ENCODE results near the gene CNIH1. TPM values are rescaled to one million over a fixed set of nuclear protein-coding genes. Genes with fewer than 3 reads are reported as not detected.
"Not testable (repeated sequence)": the region's sequence is repeated elsewhere in the genome, so short reads cannot be mapped to it uniquely, and the experiment has no call there.

Gene CNIH1
- total RNA-seq, 5 donors from 2014 or later (not counting 1 experiment from before 2014, with no cell fraction given) = 39.1 to 52.7 (median 42.1) TPM

DNA sequence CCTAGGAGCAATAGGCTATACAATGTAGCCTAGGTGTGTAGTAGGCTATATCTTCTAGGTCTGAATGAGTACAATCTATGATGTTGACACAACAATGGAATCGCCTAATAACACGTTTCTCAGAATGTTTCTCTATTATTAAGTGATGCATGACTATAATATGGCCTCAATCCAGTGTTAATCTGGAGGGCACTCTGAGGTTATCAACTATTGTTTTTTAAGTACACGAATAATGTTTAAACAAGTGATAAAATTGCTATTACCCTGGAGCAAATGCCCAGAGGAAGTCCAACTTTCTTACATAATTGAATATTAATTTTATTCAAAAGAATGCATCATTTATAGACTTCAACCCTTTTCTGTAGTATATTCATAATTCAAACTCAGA, 16.4 kb upstream of the CNIH1 start:
- ATAC-seq (replicated peaks in 1 of 4) (no peak), DNase-seq (no peak)
- H3K4me3 Mint-ChIP-seq = no peak overlapping the region
- Histone ChIP-seq H3K27ac (ENCODE audit: low read length) (no peak overlapping the region), H3K27me3 (replicated peaks in 1 of 2; ENCODE audit: control insufficient read depth in 2 of 2, extremely low read depth in 1 of 2, insufficient read depth in 2 of 2, low read length in 1 of 2) (no peaks in the 10 kb centered on the region), H3K4me3 (ENCODE audit: control insufficient read depth in 1 of 2, extremely low read depth in 1 of 2, low read length in 1 of 2) (no peak overlapping the region), H3K9me3 (no peaks in the 10 kb centered on the region), H3K36me3 (ENCODE audit: control insufficient read depth in 2 of 2, extremely low read depth in 1 of 2, insufficient read depth in 1 of 2, low read length in 1 of 2) (no peaks in the 10 kb centered on the region), H3K4me1 (ENCODE audit: control insufficient read depth in 1 of 2, extremely low read depth in 1 of 2, insufficient read depth in 2 of 2, low read length in 2 of 2) (no peaks in the 10 kb centered on the region)
- no peak overlapping the region for H3K27ac Mint-ChIP-seq
- H3K36me3 Mint-ChIP-seq = peaks cover 7% of the 10 kb centered on the region
- ChIA-PET CTCF (no interaction called here), POLR2A (no interaction called here)
- no CpG with 5 or more reads among the region's 3 CpGs for WGBS (ENCODE audit: insufficient coverage)
- no peaks in the 10 kb centered on the region for H3K27me3 Mint-ChIP-seq
- H3K9me3 Mint-ChIP-seq = peaks cover 0 to 3% (median 0%) of the 10 kb centered on the region in 3 donors
- H3K4me1 Mint-ChIP-seq = no peaks in the 10 kb centered on the region

DNA sequence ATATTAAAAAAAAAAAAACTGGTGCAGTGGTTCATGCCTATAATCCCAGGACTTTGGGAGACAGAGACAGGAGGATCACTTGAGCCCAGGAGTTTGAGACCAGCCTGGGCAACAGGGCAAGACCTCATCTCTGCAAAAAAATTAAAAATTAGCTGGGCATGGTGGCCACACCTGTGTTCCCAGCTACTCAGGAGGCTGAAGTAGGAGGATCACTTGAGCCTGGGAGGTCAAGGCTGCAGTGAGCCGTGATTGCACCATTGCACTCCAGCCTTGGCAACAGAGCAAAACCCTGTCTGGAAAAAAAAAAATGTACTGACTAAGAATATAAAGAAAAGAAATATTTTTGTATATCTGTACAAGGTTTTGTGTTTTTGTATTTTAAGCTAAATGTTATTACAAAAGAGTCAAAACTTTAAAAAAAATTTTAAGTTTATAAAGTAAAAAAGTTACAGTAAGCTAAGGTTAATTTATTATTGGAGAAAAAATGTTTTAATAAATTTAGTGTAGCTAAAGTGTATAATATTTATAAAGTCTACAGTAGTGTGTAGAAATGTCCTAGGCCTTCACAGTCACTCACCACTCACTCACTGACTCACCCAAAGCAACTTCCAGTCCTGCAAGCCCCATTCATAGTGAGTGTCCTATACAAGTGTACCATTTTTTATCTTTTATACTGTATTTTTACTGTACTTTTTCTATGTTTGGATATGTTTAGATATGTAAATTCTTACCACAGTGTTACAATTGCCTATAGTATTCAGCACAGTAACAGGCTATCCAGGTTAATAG, 15.8 kb upstream of the CNIH1 start:
- POLR2A ChIA-PET, CTCF ChIA-PET, H3K4me1 Mint-ChIP-seq: not testable (repeated sequence)

DNA sequence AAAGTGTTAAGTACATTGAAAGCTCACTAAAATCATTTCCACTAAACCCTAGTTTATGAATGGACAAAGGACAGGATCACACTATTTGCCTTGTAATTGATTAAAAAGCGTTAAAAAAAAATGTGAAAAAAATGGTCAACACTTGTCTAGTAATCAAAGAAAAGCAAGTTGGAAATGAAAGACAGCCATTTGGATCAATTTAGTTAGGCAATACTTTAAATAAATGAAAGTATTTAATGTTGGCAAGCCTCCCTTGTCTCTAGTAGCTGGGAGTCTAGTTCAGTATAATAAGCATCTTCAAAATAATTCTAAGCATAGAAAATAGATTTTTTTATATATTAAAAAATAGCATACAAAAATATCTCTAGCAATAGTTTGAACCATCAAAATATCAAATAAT, 14.2 kb upstream of the CNIH1 start:
- no CpG with 5 or more reads among the region's 1 CpG for WGBS (ENCODE audit: insufficient coverage)
- Mint-ChIP-seq H3K9me3 (peaks cover 0 to 3% (median 0%) of the 10 kb centered on the region in 3 donors), H3K4me1 (no peaks in the 10 kb centered on the region), H3K27ac (no peak overlapping the region), H3K27me3 (peaks cover 0 to 3% of the 10 kb centered on the region in 2 donors), H3K4me3 (no peak overlapping the region), H3K36me3 (peaks cover 7% of the 10 kb centered on the region)
- ChIA-PET CTCF (no interaction called here), POLR2A (interaction anchor here in 1 of 2 donors (0.7 kb wide), 1 partner anchor 9 kb away, joined by 7 read pairs; no protein-coding TSS in a partner anchor)
- ATAC-seq (replicated peaks in 1 of 4) (no peak), DNase-seq (no peak)
- no peaks in the 10 kb centered on the region for H3K4me1 ChIP-seq (ENCODE audit: control insufficient read depth in 1 of 2, extremely low read depth in 1 of 2, insufficient read depth in 2 of 2, low read length in 2 of 2)
- H3K9me3 ChIP-seq = no peaks in the 10 kb centered on the region
- no peak overlapping the region for H3K27ac ChIP-seq (ENCODE audit: low read length)
- H3K36me3 ChIP-seq (ENCODE audit: control insufficient read depth in 2 of 2, extremely low read depth in 1 of 2, insufficient read depth in 1 of 2, low read length in 1 of 2) = no peaks in the 10 kb centered on the region
- no peaks in the 10 kb centered on the region for H3K27me3 ChIP-seq (replicated peaks in 1 of 2; ENCODE audit: control insufficient read depth in 2 of 2, extremely low read depth in 1 of 2, insufficient read depth in 2 of 2, low read length in 1 of 2)
- no peak overlapping the region for H3K4me3 ChIP-seq (ENCODE audit: control insufficient read depth in 1 of 2, extremely low read depth in 1 of 2, low read length in 1 of 2)

More for the DNA sequence above, 15.8 kb upstream of the CNIH1 start:
- H3K36me3 ChIP-seq (ENCODE audit: control insufficient read depth in 2 of 2, extremely low read depth in 1 of 2, insufficient read depth in 1 of 2, low read length in 1 of 2); H3K27ac Mint-ChIP-seq; H3K27me3 Mint-ChIP-seq; H3K27me3 ChIP-seq (replicated peaks in 1 of 2; ENCODE audit: control insufficient read depth in 2 of 2, extremely low read depth in 1 of 2, insufficient read depth in 2 of 2, low read length in 1 of 2); DNase-seq; H3K9me3 ChIP-seq; H3K4me1 ChIP-seq (ENCODE audit: control insufficient read depth in 1 of 2, extremely low read depth in 1 of 2, insufficient read depth in 2 of 2, low read length in 2 of 2); H3K36me3 Mint-ChIP-seq; H3K9me3 Mint-ChIP-seq; H3K4me3 Mint-ChIP-seq; H3K4me3 ChIP-seq (ENCODE audit: control insufficient read depth in 1 of 2, extremely low read depth in 1 of 2, low read length in 1 of 2); ATAC-seq (replicated peaks in 1 of 4); H3K27ac ChIP-seq (ENCODE audit: low read length): not testable (repeated sequence)
- WGBS (ENCODE audit: insufficient coverage) = no CpG with 5 or more reads among the region's 1 CpG

DNA sequence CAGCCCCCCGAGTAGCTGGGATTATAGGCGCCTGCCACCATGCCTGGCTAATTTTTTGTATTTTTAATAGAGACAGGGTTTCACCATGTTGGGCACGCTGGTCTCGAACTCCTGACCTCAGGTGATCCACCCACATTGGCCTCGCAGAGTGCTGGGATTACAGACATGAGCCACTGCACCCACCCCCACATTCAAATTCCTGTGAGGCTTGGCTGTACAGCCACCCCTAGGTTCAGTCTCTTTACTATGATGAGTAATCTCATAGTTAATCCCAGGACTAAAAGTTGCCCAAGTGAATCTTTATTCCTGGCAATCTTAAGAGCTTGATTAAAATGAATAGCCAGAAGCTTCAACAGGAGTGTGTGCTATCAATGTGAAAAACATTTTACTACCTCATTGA, 12.8 kb upstream of the CNIH1 start:
- H3K36me3 Mint-ChIP-seq; H3K36me3 ChIP-seq (ENCODE audit: control insufficient read depth in 2 of 2, extremely low read depth in 1 of 2, insufficient read depth in 1 of 2, low read length in 1 of 2); CTCF ChIA-PET: not testable (repeated sequence)

DNA sequence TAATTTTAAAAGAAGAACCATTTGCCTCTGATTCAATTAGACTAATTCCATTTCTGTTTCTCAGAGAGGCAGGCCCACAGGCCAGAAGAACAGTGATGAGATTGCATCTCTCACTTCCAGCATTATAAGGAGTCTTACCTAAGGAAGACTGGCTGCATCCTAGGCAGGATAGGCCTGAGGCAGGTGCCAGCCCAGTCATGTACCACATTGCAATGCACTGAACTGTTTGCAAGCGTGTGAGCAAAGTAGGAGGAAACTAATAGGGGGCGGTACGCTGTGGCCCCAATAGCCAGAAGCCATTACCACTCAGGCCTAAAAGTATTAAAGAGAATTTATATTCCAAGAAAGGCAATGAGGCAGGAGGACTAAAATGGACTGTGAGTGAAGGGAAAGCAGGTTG, 12.1 kb upstream of the CNIH1 start:
- peaks cover 0 to 6% of the 10 kb centered on the region in 2 donors for H3K27me3 Mint-ChIP-seq
- WGBS (ENCODE audit: insufficient coverage) = no CpG with 5 or more reads among the region's 3 CpGs
- POLR2A ChIA-PET = no interaction called here

More for the DNA sequence above, 12.8 kb upstream of the CNIH1 start:
- H3K9me3 Mint-ChIP-seq; H3K27me3 ChIP-seq (replicated peaks in 1 of 2; ENCODE audit: control insufficient read depth in 2 of 2, extremely low read depth in 1 of 2, insufficient read depth in 2 of 2, low read length in 1 of 2); POLR2A ChIA-PET; H3K27ac ChIP-seq (ENCODE audit: low read length); H3K27ac Mint-ChIP-seq; H3K4me3 Mint-ChIP-seq; DNase-seq; H3K4me1 Mint-ChIP-seq; ATAC-seq (replicated peaks in 1 of 4); H3K4me1 ChIP-seq (ENCODE audit: control insufficient read depth in 1 of 2, extremely low read depth in 1 of 2, insufficient read depth in 2 of 2, low read length in 2 of 2); H3K4me3 ChIP-seq (ENCODE audit: control insufficient read depth in 1 of 2, extremely low read depth in 1 of 2, low read length in 1 of 2); H3K27me3 Mint-ChIP-seq; H3K9me3 ChIP-seq: not testable (repeated sequence)
- WGBS (ENCODE audit: insufficient coverage) = 67% methylated on average over 3 of the region's 5 CpGs

DNA sequence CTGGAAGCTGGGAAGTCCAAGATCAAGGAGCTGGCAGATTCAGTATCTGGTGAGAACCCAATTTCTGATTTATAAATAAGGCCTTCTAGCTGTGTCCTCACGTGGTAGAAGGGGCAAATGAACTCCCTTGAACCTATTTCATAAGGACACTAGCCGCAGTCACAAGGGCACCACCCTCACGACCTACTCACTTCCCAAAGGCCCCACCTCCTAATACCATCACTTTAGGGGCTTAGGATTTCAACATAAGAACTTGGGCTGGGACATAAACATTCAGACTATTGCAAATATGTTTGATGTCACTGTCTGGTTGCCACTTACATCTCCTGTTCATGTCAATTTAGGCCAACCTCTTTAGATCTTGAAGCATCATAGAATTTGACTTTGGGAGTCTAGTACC, 10.8 kb upstream of the CNIH1 start:
- H3K36me3 ChIP-seq (ENCODE audit: control insufficient read depth in 2 of 2, extremely low read depth in 1 of 2, insufficient read depth in 1 of 2, low read length in 1 of 2) = no peaks in the 10 kb centered on the region
- POLR2A ChIA-PET = interaction anchor here (0.5 to 0.7 kb wide), 3 partner anchors 15 to 1570 kb away, joined by 3 to 4 read pairs (median 4); no protein-coding TSS in a partner anchor
- no peaks in the 10 kb centered on the region for H3K4me1 ChIP-seq (ENCODE audit: control insufficient read depth in 1 of 2, extremely low read depth in 1 of 2, insufficient read depth in 2 of 2, low read length in 2 of 2)

More for the DNA sequence above, 12.1 kb upstream of the CNIH1 start:
- CTCF ChIA-PET = interaction anchor here in 1 of 2 donors (0.6 kb wide), 1 partner anchor 353 kb away, joined by 3 read pairs; no protein-coding TSS in a partner anchor
- no peak overlapping the region for H3K4me3 Mint-ChIP-seq
- no peak overlapping the region for H3K27ac Mint-ChIP-seq
- DNase-seq = no peak
- H3K9me3 ChIP-seq = no peaks in the 10 kb centered on the region
- H3K36me3 Mint-ChIP-seq = no peaks in the 10 kb centered on the region
- H3K27ac ChIP-seq (ENCODE audit: low read length) = no peak overlapping the region
- no peaks in the 10 kb centered on the region for H3K9me3 Mint-ChIP-seq
- no peaks in the 10 kb centered on the region for H3K4me1 Mint-ChIP-seq
- H3K4me3 ChIP-seq (ENCODE audit: control insufficient read depth in 1 of 2, extremely low read depth in 1 of 2, low read length in 1 of 2) = no peak overlapping the region
- no peaks in the 10 kb centered on the region for H3K27me3 ChIP-seq (replicated peaks in 1 of 2; ENCODE audit: control insufficient read depth in 2 of 2, extremely low read depth in 1 of 2, insufficient read depth in 2 of 2, low read length in 1 of 2)
- H3K36me3 ChIP-seq (ENCODE audit: control insufficient read depth in 2 of 2, extremely low read depth in 1 of 2, insufficient read depth in 1 of 2, low read length in 1 of 2) = no peaks in the 10 kb centered on the region
- ATAC-seq (replicated peaks in 1 of 4) = no peak
- no peaks in the 10 kb centered on the region for H3K4me1 ChIP-seq (ENCODE audit: control insufficient read depth in 1 of 2, extremely low read depth in 1 of 2, insufficient read depth in 2 of 2, low read length in 2 of 2)

More for the DNA sequence above, 10.8 kb upstream of the CNIH1 start:
- H3K27ac Mint-ChIP-seq = no peak overlapping the region
- H3K4me3 Mint-ChIP-seq = no peak overlapping the region
- H3K4me1 Mint-ChIP-seq = no peaks in the 10 kb centered on the region
- H3K9me3 Mint-ChIP-seq = no peaks in the 10 kb centered on the region
- CTCF ChIA-PET = interaction anchor here (0.5 to 0.7 kb wide), 2 partner anchors 38 to 932 kb away, joined by 3 to 11 read pairs; no protein-coding TSS in a partner anchor
- DNase-seq = no peak
- H3K27me3 ChIP-seq (replicated peaks in 1 of 2; ENCODE audit: control insufficient read depth in 2 of 2, extremely low read depth in 1 of 2, insufficient read depth in 2 of 2, low read length in 1 of 2) = no peaks in the 10 kb centered on the region
- no peaks in the 10 kb centered on the region for H3K36me3 Mint-ChIP-seq
- H3K9me3 ChIP-seq = no peaks in the 10 kb centered on the region
- no peak for ATAC-seq (replicated peaks in 1 of 4)
- H3K4me3 ChIP-seq (ENCODE audit: control insufficient read depth in 1 of 2, extremely low read depth in 1 of 2, low read length in 1 of 2) = no peak overlapping the region
- no peak overlapping the region for H3K27ac ChIP-seq (ENCODE audit: low read length)
- H3K27me3 Mint-ChIP-seq = peaks cover 0 to 6% of the 10 kb centered on the region in 2 donors
- 70% methylated on average over 2 of the region's 3 CpGs for WGBS (ENCODE audit: insufficient coverage)

All from T-cell (primary cell).